ENCODE results near the gene NLK. TPM values are rescaled to one million over a fixed set of nuclear protein-coding genes. Genes with fewer than 3 reads are reported as not detected.
"Not testable (repeated sequence)": the region's sequence is repeated elsewhere in the genome, so short reads cannot be mapped to it uniquely, and the experiment has no call there.

NLK gene
- total RNA-seq, 1 donor from 2014 or later = 30.6 TPM

DNA sequence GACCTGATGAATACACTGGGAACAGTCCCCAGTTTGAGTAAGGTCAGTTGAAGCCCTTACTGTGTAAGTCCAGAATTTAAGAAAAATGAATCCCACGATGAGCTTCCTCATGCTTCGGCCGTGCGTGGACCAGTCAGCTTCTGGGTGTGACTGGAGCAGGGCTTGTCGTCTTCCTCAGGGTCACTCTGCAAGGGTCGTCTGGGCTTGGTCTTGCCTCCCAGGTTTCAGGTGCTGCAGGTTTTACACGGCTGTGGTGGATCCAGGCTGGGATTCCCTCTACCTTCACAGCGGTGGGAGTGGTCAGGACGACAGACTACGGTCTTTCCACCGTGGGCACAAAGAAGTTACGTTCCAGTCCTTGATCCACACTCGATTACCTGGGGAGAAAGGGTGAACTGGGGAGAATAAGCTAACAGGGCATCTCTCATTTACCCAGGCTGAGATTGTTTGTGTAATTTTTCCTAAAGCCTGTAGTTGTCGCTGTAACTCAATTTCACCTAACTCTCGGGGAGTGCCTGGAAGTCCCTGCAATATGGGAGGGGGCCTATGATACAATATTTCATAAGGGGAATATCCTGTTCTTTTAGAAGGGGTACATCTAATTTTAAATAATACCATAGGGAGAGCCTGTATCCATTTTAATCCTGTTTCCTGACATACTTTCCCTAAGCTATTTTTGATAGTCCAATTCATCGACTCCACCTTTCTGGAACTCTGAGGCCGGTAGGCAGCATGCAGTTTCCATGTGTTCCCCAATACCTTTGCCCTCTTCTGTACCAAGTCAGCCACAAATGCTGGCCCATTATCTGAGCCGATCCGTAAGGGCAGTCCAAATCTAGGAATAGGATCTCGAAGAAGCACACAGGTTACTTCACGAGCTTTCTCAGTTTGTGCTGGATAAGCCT lies 190.7 kb downstream of the NLK start:
- H3K27me3 Mint-ChIP-seq (ENCODE audit: low read depth, unreplicated experiment) = peaks cover 28% of the 10 kb centered on the region
- H3K4me3 Mint-ChIP-seq (ENCODE audit: unreplicated experiment); H3K79me2 ChIP-seq (ENCODE audit: insufficient read depth, low read length); H3K4me1 Mint-ChIP-seq (ENCODE audit: low read depth, unreplicated experiment); H3K27ac ChIP-seq (ENCODE audit: low read depth, low read length); H3K4me3 ChIP-seq (ENCODE audit: insufficient read depth, low read depth, low read length); H3K4me1 ChIP-seq (ENCODE audit: insufficient read depth, low read length); FAIRE-seq; H3K36me3 ChIP-seq (ENCODE audit: insufficient read depth, low read length); DNase-seq (ENCODE audit: low read depth); H3K9ac ChIP-seq (ENCODE audit: low read length); H3K9me3 ChIP-seq (ENCODE audit: insufficient read depth, low read depth, low read length); H3K9me3 Mint-ChIP-seq (ENCODE audit: unreplicated experiment); H3K4me2 ChIP-seq (ENCODE audit: low read length); H4K20me1 ChIP-seq (ENCODE audit: insufficient read depth, low read length); H2AFZ ChIP-seq (ENCODE audit: low read depth, low read length); H3K36me3 Mint-ChIP-seq (ENCODE audit: low read depth, unreplicated experiment); H3K27ac Mint-ChIP-seq (ENCODE audit: unreplicated experiment): not testable (repeated sequence)
- TF ChIP-seq, protein P1, sequence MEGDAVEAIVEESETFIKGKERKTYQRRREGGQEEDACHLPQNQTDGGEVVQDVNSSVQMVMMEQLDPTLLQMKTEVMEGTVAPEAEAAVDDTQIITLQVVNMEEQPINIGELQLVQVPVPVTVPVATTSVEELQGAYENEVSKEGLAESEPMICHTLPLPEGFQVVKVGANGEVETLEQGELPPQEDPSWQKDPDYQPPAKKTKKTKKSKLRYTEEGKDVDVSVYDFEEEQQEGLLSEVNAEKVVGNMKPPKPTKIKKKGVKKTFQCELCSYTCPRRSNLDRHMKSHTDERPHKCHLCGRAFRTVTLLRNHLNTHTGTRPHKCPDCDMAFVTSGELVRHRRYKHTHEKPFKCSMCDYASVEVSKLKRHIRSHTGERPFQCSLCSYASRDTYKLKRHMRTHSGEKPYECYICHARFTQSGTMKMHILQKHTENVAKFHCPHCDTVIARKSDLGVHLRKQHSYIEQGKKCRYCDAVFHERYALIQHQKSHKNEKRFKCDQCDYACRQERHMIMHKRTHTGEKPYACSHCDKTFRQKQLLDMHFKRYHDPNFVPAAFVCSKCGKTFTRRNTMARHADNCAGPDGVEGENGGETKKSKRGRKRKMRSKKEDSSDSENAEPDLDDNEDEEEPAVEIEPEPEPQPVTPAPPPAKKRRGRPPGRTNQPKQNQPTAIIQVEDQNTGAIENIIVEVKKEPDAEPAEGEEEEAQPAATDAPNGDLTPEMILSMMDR (IDR thresholded peaks at IDR 0.05; ENCODE audit: insufficient read depth, low read depth, low read length) = peak; percentile 34
- H3K27me3 ChIP-seq (ENCODE audit: insufficient read depth, low read length) = peaks cover 40% of the 10 kb centered on the region

DNA sequence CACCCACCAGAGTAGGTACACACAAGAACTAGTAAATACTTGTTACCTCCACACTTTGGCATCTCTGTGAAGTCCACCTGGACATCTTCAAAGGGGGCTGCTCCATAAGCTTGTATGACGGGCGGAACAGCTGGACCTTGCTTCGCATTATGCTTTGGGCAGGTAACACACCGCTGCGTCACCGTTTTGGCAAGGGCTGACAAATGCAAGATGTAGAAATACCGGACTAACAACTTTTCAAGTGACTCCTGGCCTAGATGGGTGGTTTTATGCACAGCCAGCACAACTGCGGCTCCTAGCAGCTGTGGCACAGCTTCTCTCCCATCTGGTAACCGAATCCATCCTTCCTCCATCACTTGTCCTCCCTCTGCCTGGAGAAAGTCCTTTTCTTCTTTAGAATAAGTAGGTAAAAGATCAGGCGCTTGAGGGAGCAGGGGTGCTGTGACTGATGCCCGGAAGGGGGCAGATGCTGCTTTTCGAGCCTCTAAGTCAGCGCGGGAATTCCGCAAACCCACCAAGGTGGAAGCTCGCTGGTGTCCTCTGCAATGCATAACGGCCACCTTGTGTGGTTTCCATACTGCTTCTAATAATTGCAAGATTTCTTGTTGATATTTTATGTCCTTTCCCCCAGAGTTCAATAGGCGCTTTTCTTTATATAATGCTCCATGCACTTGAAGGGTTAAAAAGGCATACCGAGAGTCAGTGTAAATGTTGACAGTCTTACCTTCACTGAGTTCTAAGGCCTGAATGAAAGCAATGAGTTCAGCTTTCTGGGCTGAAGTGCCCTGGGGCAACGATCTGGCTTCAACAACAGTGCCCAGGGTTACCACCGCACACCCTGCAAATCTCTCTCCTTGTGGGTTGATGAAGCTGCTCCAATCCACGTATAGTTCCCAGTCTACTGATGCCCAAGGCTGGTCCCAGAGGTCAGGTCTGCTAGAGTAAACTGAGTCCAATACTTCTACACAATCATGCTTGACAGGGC lies 191.7 kb downstream of the NLK start:
- H3K36me3 Mint-ChIP-seq (ENCODE audit: low read depth, unreplicated experiment); H3K27ac Mint-ChIP-seq (ENCODE audit: unreplicated experiment); H3K9ac ChIP-seq (ENCODE audit: low read length); FAIRE-seq; H3K4me3 Mint-ChIP-seq (ENCODE audit: unreplicated experiment); DNase-seq (ENCODE audit: low read depth); H4K20me1 ChIP-seq (ENCODE audit: insufficient read depth, low read length); H3K4me2 ChIP-seq (ENCODE audit: low read length); H3K4me1 ChIP-seq (ENCODE audit: insufficient read depth, low read length); H3K27ac ChIP-seq (ENCODE audit: low read depth, low read length); H3K4me3 ChIP-seq (ENCODE audit: insufficient read depth, low read depth, low read length); H3K36me3 ChIP-seq (ENCODE audit: insufficient read depth, low read length); H3K4me1 Mint-ChIP-seq (ENCODE audit: low read depth, unreplicated experiment); H3K9me3 Mint-ChIP-seq (ENCODE audit: unreplicated experiment); H2AFZ ChIP-seq (ENCODE audit: low read depth, low read length); H3K9me3 ChIP-seq (ENCODE audit: insufficient read depth, low read depth, low read length); H3K79me2 ChIP-seq (ENCODE audit: insufficient read depth, low read length): not testable (repeated sequence)
- peaks cover 25% of the 10 kb centered on the region for H3K27me3 Mint-ChIP-seq (ENCODE audit: low read depth, unreplicated experiment)
- peaks cover 30% of the 10 kb centered on the region for H3K27me3 ChIP-seq (ENCODE audit: insufficient read depth, low read length)

DNA sequence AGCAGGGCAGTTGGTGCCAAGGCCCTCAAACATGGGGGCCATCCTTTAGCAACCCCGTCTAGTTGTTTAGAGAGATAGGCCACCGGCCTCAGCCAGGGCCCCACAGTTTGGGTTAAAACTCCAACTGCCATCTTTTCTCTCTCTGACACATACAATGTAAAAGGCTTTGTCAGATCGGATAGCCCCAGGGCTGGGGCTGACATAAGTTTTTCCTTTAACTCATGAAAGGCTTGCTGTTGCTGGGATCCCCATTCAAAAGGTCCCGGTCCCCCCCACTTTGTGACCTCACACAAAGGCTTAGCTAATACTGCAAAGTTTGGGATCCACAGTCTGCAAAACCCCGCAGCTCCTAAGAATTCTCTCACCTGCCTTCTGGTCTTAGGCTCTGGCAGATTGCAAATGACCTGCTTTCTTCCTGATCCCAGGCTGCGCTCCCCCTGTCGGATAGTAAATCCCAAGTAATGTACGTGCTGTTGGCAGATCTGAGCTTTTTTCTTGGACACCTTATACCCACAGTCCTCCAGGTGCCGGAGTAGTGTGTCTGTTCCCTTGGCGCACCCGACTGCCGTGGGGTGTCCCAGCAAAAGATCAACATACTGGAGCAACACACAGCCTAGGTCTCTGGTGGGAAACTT lies 192.7 kb downstream of the NLK start:
- not testable (repeated sequence) for H4K20me1 ChIP-seq (ENCODE audit: insufficient read depth, low read length); H3K4me2 ChIP-seq (ENCODE audit: low read length); H3K9me3 ChIP-seq (ENCODE audit: insufficient read depth, low read depth, low read length); H2AFZ ChIP-seq (ENCODE audit: low read depth, low read length); H3K36me3 ChIP-seq (ENCODE audit: insufficient read depth, low read length); H3K4me1 ChIP-seq (ENCODE audit: insufficient read depth, low read length); H3K27ac ChIP-seq (ENCODE audit: low read depth, low read length); H3K4me1 Mint-ChIP-seq (ENCODE audit: low read depth, unreplicated experiment); H3K27ac Mint-ChIP-seq (ENCODE audit: unreplicated experiment); H3K9me3 Mint-ChIP-seq (ENCODE audit: unreplicated experiment); H3K9ac ChIP-seq (ENCODE audit: low read length); H3K79me2 ChIP-seq (ENCODE audit: insufficient read depth, low read length); H3K4me3 ChIP-seq (ENCODE audit: insufficient read depth, low read depth, low read length); H3K36me3 Mint-ChIP-seq (ENCODE audit: low read depth, unreplicated experiment); H3K4me3 Mint-ChIP-seq (ENCODE audit: unreplicated experiment); DNase-seq (ENCODE audit: low read depth); FAIRE-seq
- peaks cover 27% of the 10 kb centered on the region for H3K27me3 ChIP-seq (ENCODE audit: insufficient read depth, low read length)
- H3K27me3 Mint-ChIP-seq (ENCODE audit: low read depth, unreplicated experiment) = peaks cover 23% of the 10 kb centered on the region

DNA sequence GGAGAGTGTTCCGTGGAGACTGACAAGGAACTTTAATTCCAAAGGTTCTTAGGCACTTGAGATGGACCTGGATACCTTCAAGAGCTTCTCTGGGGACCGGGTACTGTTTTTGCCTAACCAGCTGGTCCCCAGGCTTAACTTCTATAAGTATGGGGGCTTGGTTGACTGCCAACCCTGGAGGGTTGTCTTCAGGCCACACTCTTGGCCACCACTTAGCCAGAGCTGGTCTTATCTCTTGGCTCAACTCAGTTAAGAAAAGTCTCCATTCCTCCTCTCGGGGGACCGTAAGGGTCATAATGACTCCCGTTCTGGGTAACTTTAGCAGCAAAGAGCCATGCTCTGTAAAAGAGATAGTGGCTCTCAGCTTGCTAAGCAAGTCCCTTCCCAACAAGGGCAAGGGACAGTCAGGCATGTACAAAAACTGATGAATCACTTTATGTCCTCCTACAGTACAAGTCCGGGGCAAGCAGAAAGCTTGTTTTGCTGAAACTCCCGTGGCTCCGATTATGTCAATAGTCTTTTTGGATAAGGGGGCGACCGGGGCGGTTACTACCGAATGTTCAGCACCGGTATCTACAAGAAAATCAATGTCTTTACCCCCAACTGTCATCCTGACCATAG lies 193.7 kb downstream of the NLK start:
- not testable (repeated sequence) for H3K4me1 ChIP-seq (ENCODE audit: insufficient read depth, low read length); H2AFZ ChIP-seq (ENCODE audit: low read depth, low read length); H4K20me1 ChIP-seq (ENCODE audit: insufficient read depth, low read length); H3K27ac Mint-ChIP-seq (ENCODE audit: unreplicated experiment); H3K9ac ChIP-seq (ENCODE audit: low read length); H3K36me3 Mint-ChIP-seq (ENCODE audit: low read depth, unreplicated experiment); H3K79me2 ChIP-seq (ENCODE audit: insufficient read depth, low read length); H3K9me3 Mint-ChIP-seq (ENCODE audit: unreplicated experiment); H3K4me3 Mint-ChIP-seq (ENCODE audit: unreplicated experiment); H3K4me3 ChIP-seq (ENCODE audit: insufficient read depth, low read depth, low read length); H3K9me3 ChIP-seq (ENCODE audit: insufficient read depth, low read depth, low read length); H3K4me2 ChIP-seq (ENCODE audit: low read length); DNase-seq (ENCODE audit: low read depth); H3K36me3 ChIP-seq (ENCODE audit: insufficient read depth, low read length); H3K4me1 Mint-ChIP-seq (ENCODE audit: low read depth, unreplicated experiment); FAIRE-seq; H3K27ac ChIP-seq (ENCODE audit: low read depth, low read length)
- H3K27me3 ChIP-seq (ENCODE audit: insufficient read depth, low read length) = peaks cover 24% of the 10 kb centered on the region
- H3K27me3 Mint-ChIP-seq (ENCODE audit: low read depth, unreplicated experiment) = peaks cover 25% of the 10 kb centered on the region

Data from astrocyte (in vitro differentiated cells and primary cell).